Measurements from ENCODE around the gene STXBP4. TPM values are rescaled to one million over a fixed set of nuclear protein-coding genes. Genes with fewer than 3 reads are reported as not detected.
"Not testable (repeated sequence)": the region's sequence is repeated elsewhere in the genome, so short reads cannot be mapped to it uniquely, and the experiment has no call there.

Gene STXBP4
- total RNA-seq, 2 donors from 2014 or later: 6.1 to 7.4 TPM

DNA sequence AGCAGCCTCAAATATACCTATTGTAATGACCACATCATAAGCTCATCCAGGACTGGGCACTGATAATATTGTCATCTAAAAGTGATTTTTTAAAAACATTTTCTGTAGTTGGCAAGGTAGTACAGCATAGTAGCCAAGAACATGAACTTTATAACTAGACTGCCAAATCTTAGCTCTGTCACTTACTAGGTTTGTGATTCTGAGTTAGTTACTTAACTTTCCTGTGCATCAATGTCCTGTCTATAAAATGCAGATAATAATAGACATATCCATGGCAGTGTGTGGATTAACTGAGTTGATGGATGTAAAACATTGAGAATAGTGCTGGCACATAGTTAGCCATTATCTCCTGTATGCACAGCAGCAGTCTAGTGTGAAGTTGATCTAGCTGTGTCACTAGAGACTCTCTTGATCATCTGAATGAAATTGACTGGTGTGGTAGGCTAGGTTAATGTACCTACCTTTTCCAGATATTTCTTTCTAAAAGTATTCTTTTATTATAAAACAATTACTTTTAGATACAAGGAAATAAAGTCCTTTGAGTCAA, 101.5 kb downstream of the STXBP4 start:
- no peaks in the 10 kb centered on the region for H3K27me3 Mint-ChIP-seq
- H3K27ac Mint-ChIP-seq: peak overlapping the region; percentile 75
- H3K9me3 ChIP-seq (ENCODE audit: control insufficient read depth, low read length, poor library complexity, severe bottlenecking): no peaks in the 10 kb centered on the region
- DNase-seq (no peak), ATAC-seq (no peak)
- H3K4me1 Mint-ChIP-seq: peaks cover 31% of the 10 kb centered on the region
- no peaks in the 10 kb centered on the region for H3K36me3 Mint-ChIP-seq (ENCODE audit: low read depth)
- H3K4me3 Mint-ChIP-seq: no peak overlapping the region

DNA sequence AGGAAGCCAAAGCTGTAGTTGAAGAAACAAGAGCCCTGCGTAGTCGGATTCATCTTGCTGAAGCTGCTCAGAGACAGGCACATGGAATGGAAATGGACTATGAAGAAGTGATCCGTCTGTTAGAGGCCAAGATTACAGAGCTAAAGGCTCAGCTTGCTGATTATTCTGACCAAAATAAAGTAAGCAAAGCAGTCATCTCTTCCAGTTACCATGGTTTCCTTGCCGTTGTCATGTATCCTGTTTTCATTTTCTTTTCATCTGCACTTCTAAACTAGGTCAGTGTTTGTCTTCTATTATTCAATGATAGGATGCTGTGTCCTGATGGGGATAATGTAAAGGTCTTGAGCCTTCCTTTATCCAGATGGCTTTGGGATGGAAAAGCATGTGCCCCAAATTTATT, 104.3 kb downstream of the STXBP4 start:
- peak overlapping the region; percentile 75 for H3K27ac Mint-ChIP-seq
- DNase-seq: peak in 1 of 3 donors; percentile 22
- ATAC-seq: peak; percentile 95
- H3K4me1 Mint-ChIP-seq: peaks cover 26% of the 10 kb centered on the region
- peak overlapping the region; percentile 39 for H3K4me3 Mint-ChIP-seq
- H3K9me3 ChIP-seq (ENCODE audit: control insufficient read depth, low read length, poor library complexity, severe bottlenecking): no peaks in the 10 kb centered on the region
- peaks cover 2% of the 10 kb centered on the region for H3K36me3 Mint-ChIP-seq (ENCODE audit: low read depth)
- no peaks in the 10 kb centered on the region for H3K27me3 Mint-ChIP-seq

DNA sequence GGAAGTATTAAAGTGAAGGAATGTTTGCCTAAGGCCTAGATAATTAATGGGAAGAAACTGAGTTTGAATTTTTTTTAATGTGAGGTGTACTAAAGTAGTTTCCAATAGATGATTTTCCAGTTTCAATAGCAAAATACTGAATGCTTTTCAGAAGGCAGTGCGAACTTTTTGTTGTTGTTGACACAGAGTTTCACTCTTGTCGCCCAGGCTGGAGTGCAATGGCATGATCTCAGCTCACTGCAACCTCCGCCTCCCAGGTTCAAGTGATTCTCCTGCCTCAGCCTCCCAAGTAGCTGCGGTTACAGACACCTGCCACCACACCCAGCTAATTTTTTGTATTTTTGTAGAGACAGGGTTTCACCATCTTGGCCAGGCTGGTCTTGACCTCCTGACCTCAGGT, 104.9 kb downstream of the STXBP4 start:
- not testable (repeated sequence) for DNase-seq; H3K27me3 Mint-ChIP-seq; H3K36me3 Mint-ChIP-seq (ENCODE audit: low read depth); H3K9me3 ChIP-seq (ENCODE audit: control insufficient read depth, low read length, poor library complexity, severe bottlenecking)
- peak; percentile 33 for ATAC-seq
- peak overlapping the region; percentile 39 for H3K4me3 Mint-ChIP-seq
- H3K4me1 Mint-ChIP-seq: peaks cover 26% of the 10 kb centered on the region
- H3K27ac Mint-ChIP-seq: peak overlapping the region; percentile 75

DNA sequence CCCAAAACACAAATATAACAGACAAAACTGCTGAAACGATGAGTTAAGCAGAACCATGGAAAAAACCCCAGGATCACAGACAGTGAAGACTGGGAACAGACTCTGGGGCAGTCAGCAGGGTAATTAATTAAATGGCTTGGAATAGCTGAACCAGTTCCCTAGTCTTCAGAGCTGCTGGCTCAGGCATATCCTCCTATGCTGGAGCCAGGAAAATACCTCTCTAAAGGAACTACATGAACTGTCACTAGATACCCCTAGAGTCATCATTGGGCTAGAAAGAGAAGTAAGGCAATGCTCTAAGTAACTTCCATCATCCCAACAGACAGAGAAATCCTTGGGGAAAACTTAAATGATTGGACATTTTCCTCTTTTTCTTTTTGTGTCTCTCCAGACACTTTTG, 113.0 kb downstream of the STXBP4 start:
- no peak overlapping the region for H3K4me3 Mint-ChIP-seq
- no peak for DNase-seq
- H3K9me3 ChIP-seq (ENCODE audit: control insufficient read depth, low read length, poor library complexity, severe bottlenecking): no peaks in the 10 kb centered on the region
- ATAC-seq: no peak
- peaks cover 3% of the 10 kb centered on the region for H3K36me3 Mint-ChIP-seq (ENCODE audit: low read depth)
- no peaks in the 10 kb centered on the region for H3K27me3 Mint-ChIP-seq
- H3K27ac Mint-ChIP-seq: no peak overlapping the region
- H3K4me1 Mint-ChIP-seq: peaks cover 2% of the 10 kb centered on the region

DNA sequence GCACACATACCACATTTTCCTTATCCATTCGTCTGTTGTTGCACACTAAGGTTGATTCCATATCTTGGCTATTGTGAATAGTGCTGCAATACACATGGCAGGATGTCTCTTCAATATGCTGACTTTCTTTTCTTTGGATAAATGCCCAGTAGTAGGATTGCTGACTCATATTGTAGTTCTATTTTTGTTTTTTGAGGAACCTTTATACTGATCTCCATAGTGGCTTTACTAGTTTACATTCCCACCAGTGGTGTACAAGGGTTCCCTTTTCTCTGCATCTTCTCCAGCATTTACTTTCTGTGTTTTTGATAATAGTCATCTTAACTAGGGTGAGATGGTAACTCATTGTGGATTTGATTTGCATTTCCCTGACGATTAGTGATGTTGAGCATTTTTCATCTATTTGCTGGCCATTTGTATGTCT, 118.1 kb downstream of the STXBP4 start:
- Mint-ChIP-seq H3K27ac (peak overlapping the region; percentile 99), H3K4me3 (no peak overlapping the region), H3K4me1 (peaks cover 27% of the 10 kb centered on the region), H3K36me3 (ENCODE audit: low read depth) (peaks cover 3% of the 10 kb centered on the region), H3K27me3 (no peaks in the 10 kb centered on the region)
- no peaks in the 10 kb centered on the region for H3K9me3 ChIP-seq (ENCODE audit: control insufficient read depth, low read length, poor library complexity, severe bottlenecking)
- DNase-seq: no peak
- ATAC-seq: no peak

DNA sequence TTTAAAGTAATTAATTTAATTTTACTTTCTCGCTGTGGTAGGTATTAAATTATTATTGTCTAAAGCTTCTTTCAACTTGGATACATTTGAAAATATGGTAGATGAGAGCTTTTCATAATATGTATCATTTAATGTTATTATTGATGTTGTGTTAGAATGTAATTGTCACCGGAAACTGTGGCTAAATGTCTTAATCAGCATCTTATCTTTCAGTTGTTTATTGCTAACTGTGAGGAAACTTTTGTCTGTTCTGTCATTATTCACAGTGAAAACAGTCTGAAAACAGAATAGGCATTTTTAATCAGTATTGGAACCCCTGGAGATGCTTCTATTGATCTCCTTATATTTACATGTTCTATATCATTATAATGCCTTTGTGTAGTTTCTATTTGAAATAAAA, 120.7 kb downstream of the STXBP4 start:
- Mint-ChIP-seq H3K4me1 (peaks cover 34% of the 10 kb centered on the region), H3K27me3 (no peaks in the 10 kb centered on the region), H3K27ac (peak overlapping the region; percentile 99), H3K4me3 (peak overlapping the region; percentile 86), H3K36me3 (ENCODE audit: low read depth) (peaks cover 3% of the 10 kb centered on the region)
- DNase-seq: no peak
- no peaks in the 10 kb centered on the region for H3K9me3 ChIP-seq (ENCODE audit: control insufficient read depth, low read length, poor library complexity, severe bottlenecking)
- ATAC-seq: peak; percentile 18

DNA sequence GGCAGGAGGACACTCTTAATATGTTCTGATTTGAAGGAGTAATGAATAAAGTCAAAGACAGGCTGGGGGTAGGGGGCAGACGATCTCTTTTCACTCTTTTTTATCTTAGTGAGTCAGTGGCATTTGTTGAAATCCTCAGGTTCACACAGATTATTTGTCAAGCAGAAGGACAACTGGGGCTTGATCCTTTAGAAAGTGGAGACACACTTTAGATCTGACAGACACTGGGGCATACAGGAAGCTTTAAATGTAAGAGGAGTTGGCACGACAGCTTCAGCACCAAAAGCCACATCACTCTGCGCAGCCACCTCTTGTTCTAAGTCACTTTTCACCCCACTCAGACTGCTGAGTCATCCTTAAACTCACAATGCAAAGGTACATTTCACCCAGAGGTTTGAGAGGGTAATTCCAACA, 121.5 kb downstream of the STXBP4 start:
- H3K4me3 Mint-ChIP-seq: peak overlapping the region; percentile 86
- no peaks in the 10 kb centered on the region for H3K9me3 ChIP-seq (ENCODE audit: control insufficient read depth, low read length, poor library complexity, severe bottlenecking)
- peak overlapping the region; percentile 99 for H3K27ac Mint-ChIP-seq
- peaks cover 38% of the 10 kb centered on the region for H3K4me1 Mint-ChIP-seq
- H3K27me3 Mint-ChIP-seq: no peaks in the 10 kb centered on the region
- peak; percentile 90 for ATAC-seq
- peak; percentile 29 to 45 (median 40) for DNase-seq
- peaks cover 3% of the 10 kb centered on the region for H3K36me3 Mint-ChIP-seq (ENCODE audit: low read depth)

DNA sequence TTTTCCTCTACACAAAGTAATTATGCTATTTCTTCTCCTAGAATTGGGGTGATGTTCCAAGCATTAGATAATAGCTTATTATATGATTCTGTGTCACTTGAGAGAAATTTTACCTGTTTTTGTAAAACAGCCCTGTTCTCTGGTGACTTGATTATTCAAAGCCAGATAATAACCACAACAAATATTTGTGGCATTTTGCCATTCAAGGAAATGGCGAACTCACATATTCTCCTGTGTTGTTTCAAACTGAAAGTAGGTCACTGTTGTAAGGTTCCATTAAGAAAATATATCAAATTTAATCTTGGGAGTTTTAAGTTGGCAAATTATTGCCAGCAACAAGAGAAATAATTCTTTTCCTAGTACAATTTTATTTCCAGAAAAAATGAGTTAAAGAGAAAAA, 124.8 kb downstream of the STXBP4 start:
- H3K27ac Mint-ChIP-seq: peak overlapping the region; percentile 93
- H3K27me3 Mint-ChIP-seq: no peaks in the 10 kb centered on the region
- no peaks in the 10 kb centered on the region for H3K36me3 Mint-ChIP-seq (ENCODE audit: low read depth)
- peak overlapping the region; percentile 68 for H3K4me3 Mint-ChIP-seq
- DNase-seq: no peak
- peaks cover 33% of the 10 kb centered on the region for H3K4me1 Mint-ChIP-seq
- peak; percentile 52 for ATAC-seq
- H3K9me3 ChIP-seq (ENCODE audit: control insufficient read depth, low read length, poor library complexity, severe bottlenecking): no peaks in the 10 kb centered on the region

DNA sequence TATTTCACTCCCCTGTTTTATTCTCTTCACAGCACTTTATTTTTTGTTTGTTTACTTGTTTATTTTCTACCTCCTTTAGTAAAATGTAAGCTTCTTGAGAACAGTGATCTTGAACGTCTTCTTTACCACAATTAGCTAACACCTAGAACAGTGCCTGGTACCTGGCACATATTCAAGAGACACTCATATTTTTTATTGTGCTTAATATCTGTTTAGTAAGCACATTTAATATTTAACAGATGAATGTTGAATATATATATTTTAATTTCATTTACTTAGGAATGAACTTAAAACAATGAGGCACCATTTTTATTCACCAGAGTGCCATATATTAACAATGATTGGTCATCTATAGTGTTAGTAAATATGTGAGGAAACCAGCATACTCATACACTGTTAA, 130.2 kb downstream of the STXBP4 start:
- Mint-ChIP-seq H3K27ac (no peak overlapping the region), H3K4me1 (peaks cover 12% of the 10 kb centered on the region), H3K4me3 (no peak overlapping the region), H3K27me3 (no peaks in the 10 kb centered on the region), H3K36me3 (ENCODE audit: low read depth) (no peaks in the 10 kb centered on the region)
- no peak for DNase-seq
- ATAC-seq: no peak
- H3K9me3 ChIP-seq (ENCODE audit: control insufficient read depth, low read length, poor library complexity, severe bottlenecking): no peaks in the 10 kb centered on the region

DNA sequence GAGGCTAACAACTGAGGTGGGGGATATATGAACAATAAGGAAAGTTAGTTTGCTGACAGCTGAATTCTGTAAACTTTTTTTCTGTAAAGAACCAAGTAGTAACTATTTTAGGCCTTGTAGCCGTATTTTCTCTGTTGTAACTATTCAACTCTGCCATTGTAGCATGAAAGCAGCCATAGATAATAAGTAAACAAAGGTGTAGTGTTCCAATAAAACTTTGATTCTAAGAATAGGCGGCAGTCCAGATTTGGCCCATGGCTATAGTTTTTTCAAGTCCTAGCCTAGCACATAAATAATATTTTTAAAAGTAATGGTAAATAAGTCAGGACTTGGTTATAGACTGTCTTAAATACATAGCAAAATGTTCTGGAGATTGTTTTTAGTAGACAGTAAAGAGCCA, 142.0 kb downstream of the STXBP4 start:
- no peak overlapping the region for H3K27ac Mint-ChIP-seq
- no peaks in the 10 kb centered on the region for H3K27me3 Mint-ChIP-seq
- no peaks in the 10 kb centered on the region for H3K4me1 Mint-ChIP-seq
- H3K4me3 Mint-ChIP-seq: no peak overlapping the region
- H3K36me3 Mint-ChIP-seq (ENCODE audit: low read depth): peaks cover 5% of the 10 kb centered on the region
- DNase-seq (no peak), ATAC-seq (no peak)
- no peaks in the 10 kb centered on the region for H3K9me3 ChIP-seq (ENCODE audit: control insufficient read depth, low read length, poor library complexity, severe bottlenecking)

DNA sequence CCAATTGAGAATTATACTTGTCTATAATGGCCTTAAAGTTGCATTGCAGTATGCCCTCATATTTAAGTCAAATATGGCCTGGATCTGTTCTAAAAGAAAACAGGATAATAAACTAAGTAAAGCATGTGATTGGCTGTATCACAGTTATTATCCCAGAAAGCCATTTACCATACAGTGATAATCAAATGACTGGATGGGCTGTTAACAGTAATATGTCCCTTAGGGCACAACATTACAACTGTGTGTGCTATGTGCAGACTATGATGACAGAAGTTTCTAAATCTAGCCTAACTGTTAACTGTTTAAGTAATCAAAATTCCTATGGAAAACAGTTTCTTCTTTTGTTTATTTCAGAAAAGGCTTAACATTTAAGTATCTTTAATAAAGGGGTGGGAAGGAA, 145.7 kb downstream of the STXBP4 start:
- Mint-ChIP-seq H3K36me3 (ENCODE audit: low read depth) (peaks cover 3% of the 10 kb centered on the region), H3K27ac (no peak overlapping the region), H3K4me1 (peaks cover 17% of the 10 kb centered on the region), H3K4me3 (no peak overlapping the region), H3K27me3 (no peaks in the 10 kb centered on the region)
- ATAC-seq (no peak), DNase-seq (no peak)
- H3K9me3 ChIP-seq (ENCODE audit: control insufficient read depth, low read length, poor library complexity, severe bottlenecking): no peaks in the 10 kb centered on the region

DNA sequence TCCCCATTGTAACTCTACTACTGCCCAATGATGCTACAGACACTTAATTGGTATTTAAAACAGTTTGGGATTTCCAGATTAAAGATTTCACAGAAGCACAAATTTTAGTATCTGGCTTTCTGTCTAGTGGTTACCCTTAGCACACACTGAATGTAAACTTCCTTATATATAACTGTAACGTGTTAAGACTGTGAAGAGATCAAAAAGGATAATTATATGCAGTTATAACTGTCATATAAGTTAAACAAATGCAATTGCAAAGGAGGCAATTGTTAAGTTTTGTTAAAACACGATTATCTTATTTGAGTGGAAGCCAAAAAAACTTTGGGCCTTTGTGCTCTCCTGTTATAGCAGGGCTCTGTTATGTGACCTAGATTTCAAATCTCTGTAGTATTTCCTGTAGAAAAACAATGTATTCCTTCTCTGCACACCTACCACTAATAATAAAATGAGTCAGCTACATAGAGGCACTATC, 147.9 kb downstream of the STXBP4 start:
- H3K27ac Mint-ChIP-seq: peak overlapping the region; percentile 90
- peak overlapping the region; percentile 41 for H3K4me3 Mint-ChIP-seq
- no peaks in the 10 kb centered on the region for H3K27me3 Mint-ChIP-seq
- no peak for DNase-seq
- peaks cover 21% of the 10 kb centered on the region for H3K4me1 Mint-ChIP-seq
- no peaks in the 10 kb centered on the region for H3K9me3 ChIP-seq (ENCODE audit: control insufficient read depth, low read length, poor library complexity, severe bottlenecking)
- no peaks in the 10 kb centered on the region for H3K36me3 Mint-ChIP-seq (ENCODE audit: low read depth)
- peak; percentile 89 for ATAC-seq

DNA sequence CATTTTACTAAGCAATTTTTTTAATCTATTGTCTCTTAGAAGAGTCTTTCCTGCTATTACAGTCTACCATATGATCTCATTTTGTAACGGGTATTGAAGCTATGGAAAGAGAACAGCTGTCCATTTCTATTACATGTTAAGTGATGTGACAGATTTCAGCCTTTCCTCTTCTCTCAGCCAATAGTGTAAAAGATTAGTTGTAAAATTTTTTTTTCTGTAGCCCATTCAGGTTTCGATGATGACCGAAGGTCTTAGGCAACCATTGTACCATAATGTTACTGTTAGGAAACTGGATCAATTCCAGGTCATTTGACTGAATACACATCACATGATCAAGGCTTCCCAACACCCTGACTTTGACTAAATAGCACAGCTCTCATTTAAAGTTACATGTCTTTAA, 148.6 kb downstream of the STXBP4 start:
- Mint-ChIP-seq H3K27ac (peak overlapping the region; percentile 90), H3K4me3 (no peak overlapping the region), H3K4me1 (peaks cover 25% of the 10 kb centered on the region), H3K36me3 (ENCODE audit: low read depth) (no peaks in the 10 kb centered on the region), H3K27me3 (no peaks in the 10 kb centered on the region)
- ATAC-seq (peak; percentile 20), DNase-seq (no peak)
- H3K9me3 ChIP-seq (ENCODE audit: control insufficient read depth, low read length, poor library complexity, severe bottlenecking): no peaks in the 10 kb centered on the region

DNA sequence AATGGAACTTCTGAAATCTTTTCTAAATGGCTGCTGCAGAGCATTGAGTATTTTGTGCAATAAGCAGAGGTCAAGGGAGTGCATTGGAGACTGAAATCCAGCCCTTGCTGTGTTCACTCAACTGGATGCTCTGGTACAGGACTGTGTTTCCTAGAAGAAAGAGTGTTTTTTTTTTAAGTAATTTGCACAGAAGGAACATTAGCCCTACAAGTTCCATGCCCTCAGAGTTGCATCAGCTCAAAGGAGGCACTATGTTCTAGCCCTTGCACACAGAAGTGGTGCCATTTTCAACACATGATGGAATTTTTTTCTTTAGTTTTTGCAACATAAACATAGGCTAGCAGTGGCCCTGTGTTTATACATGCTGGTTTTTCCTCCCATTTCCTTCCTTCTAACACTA, 152.1 kb downstream of the STXBP4 start:
- Mint-ChIP-seq H3K4me1 (peaks cover 27% of the 10 kb centered on the region), H3K4me3 (no peak overlapping the region), H3K27ac (peak overlapping the region; percentile 47), H3K27me3 (no peaks in the 10 kb centered on the region), H3K36me3 (ENCODE audit: low read depth) (peaks cover 2% of the 10 kb centered on the region)
- no peak for ATAC-seq
- no peak for DNase-seq
- H3K9me3 ChIP-seq (ENCODE audit: control insufficient read depth, low read length, poor library complexity, severe bottlenecking): no peaks in the 10 kb centered on the region

Measured in T-helper 17 cell (primary cell).